Stimulated activated CD4-positive, alpha-beta T cell treated with anti-CD3 and anti-CD28 coated beads, Interleukin-1b, Interleukin-23, amount 100 ng/mL, for 24 hours (primary cell): Measurements from ENCODE around the gene DRD2.

Source experiments
- DNase-seq, 4 experiments: peaks; one replicate each; pipeline ENCODE4 v3.0.0-alpha.2; 2020; ENCODE audit warnings: low read depth in 4 of 4, low spot score in 1 of 4

The DRD2 gene

GRCh38 chr11:113405724-113406478 lies 69.3 kb downstream of the DRD2 start:
- DNase-seq = no peak

GRCh38 chr11:113404859-113405430 lies 70.3 kb downstream of the DRD2 start:
- no peak for DNase-seq

DNA sequence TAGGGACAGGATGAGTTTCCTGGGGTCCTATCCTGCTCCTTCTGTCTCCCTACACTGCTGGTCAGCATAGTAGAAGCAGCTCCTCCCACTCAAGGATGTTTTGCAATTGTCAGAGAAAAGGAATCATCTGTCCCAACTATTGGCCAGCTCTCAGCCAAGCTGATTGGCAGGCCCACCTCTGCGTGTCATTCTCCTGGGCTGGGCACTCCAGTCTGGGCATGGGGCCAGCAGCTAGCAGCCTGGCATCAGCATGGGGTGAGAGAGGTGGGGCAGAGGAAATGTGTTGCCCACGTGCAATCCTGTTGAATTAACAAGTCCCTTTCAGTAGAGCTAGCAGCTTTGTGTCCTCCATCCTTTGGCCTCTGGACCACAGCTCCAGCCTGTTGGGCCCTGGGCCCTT lies 73.5 kb downstream of the DRD2 start:
- no peak for DNase-seq

DNA sequence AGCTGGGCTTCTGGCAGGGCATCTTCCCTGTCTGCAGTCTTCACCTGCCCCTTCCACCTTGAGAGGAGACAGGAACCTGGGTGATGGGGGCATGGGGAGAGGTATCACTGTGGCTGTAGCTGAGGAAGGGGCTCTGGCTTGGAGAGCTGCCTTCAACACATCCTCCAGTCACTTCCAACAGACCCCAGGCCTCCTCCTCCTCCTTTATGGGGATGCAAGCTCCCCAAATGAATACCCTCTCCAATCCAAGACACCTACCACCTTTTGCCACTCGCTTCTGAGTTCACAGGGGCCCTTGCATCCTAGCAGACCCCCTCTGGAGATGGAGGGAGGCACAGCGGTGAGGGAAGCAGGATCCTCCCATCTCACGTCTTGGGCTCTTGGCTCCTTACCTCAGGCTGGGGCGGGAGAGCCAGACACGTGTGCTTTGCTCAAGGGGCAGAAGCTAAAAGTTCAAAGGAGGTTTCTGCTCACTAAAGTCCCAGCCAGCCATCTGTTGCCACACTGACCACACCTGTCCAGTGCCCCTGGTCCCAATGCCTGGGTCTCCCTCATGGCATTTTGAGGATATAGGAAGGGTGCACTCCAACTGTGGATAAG lies 74.5 kb downstream of the DRD2 start:
- DNase-seq = no peak

- no peak for DNase-seq
Observed at GRCh38 chr11:113398669-113399430, 76.3 kb downstream of the DRD2 start.

DNA sequence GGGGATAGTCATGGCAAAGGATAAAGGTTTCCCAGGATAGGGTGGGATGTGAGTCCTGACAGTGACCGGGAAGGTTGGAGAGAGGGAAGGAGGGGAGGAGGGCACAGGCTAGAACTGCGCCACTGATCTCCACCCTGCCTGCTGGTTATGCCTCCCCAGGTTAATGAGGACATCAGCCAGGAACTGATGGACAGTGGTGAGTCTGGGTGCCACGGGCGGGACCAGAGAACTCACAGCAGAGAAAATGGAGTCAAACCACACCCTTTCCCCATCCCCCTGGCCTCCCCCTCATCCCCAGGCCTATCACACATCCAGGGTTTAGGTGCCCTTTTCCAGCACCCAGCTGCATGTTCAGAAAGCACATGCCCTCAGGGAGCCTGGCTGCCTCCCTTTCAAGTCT lies 77.4 kb downstream of the DRD2 start:
- DNase-seq = no peak

GRCh38 chr11:113397212-113397611 lies 78.0 kb downstream of the DRD2 start:
- DNase-seq = no peak

DNA sequence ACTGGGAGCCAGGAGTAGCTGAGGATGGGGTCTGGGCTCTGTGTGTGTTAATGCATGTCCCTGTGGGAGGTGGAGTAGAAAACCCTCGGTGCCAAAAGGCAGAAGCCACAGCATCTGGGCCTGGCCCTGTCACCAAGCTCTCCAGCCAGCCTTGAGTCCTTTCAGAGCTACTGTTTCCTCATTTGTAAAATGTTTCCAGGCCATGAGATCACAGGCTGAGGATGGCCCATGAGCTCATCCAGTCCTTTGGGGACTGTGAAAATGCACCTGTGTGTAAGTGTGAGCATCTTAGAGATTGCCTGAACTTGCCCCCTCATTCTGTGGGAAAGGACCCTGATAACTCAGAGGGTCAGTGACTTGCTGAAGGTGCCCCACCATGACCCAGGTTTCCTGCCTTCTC lies 78.5 kb downstream of the DRD2 start:
- DNase-seq = no peak

DNA sequence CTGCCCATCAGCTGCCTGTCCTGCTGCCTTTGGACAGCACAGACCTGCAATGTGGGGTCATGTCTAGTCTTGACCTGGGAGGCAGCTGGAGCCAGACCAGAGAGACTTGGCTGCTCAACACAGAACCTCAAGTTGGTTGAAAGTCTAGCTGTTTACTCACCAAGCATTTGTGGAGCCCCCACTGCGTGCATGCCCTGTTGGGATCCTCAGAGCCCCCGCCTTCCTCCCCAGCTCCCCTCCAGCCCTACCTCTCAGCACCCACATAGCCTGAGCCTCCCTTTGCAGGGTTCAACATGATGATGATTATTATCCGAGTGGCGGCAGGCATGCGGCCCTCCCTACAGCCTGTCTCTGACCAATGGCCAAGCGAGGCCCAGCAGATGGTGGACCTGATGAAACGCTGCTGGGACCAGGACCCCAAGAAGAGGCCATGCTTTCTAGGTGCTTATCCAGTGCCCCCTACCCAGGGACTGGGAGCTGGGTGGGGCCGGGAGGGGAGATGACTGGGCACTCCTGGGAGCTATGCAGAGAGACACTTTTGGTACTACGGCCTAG lies 79.3 kb downstream of the DRD2 start:
- DNase-seq = no peak

- no peak for DNase-seq
Observed at GRCh38 chr11:113394919-113395318, 80.3 kb downstream of the DRD2 start.

DNA sequence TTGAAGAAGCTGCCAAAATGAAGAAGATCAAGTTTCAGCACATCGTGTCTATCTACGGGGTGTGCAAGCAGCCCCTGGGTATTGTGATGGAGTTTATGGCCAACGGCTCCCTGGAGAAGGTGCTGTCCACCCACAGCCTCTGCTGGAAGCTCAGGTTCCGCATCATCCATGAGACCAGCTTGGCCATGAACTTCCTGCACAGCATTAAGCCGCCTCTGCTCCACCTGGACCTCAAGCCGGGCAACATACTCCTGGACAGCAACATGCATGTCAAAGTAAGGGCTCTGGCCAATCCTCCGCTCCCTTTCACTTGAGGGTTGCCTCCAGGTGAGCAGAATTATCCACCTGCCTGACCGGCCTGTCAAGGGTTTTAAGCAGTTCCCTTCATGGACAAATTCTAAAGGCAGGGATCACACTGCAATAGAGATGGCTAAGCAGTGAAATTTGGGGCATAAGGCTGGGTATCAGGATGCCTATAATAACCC lies 81.7 kb downstream of the DRD2 start:
- no peak for DNase-seq

DNA sequence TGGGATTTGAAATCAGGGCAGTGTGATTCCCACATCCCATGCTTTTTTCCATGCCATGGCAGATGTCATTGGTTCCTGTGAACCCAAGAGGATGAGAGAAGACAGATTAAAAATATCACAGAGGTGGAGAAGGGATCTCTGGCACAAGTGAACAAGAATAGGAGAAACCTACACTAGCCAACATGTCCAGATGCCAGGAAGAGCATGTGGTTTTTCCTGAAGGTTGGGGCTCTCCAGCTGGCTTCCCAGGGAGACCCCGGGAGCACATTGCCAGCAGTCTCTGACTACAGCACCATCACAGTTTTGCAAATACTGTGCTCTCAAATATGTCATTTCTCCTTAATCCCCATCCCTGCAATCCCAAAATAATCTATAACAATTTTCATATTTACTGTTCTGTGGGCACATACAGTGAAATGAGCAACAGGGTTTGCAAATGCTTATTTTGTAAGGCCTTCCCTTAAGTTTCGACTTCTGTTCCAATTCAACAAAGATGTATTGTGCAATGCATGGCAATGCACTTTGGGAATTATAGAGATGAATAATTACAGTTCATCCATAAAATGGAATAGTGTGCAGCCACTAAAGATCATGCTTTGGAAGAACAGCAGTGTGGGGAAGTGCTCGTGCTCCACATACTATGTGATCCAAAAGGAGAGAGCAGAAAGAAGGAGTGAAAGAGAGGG lies 82.8 kb downstream of the DRD2 start:
- DNase-seq = no peak

- DNase-seq = no peak
Observed at GRCh38 chr11:113389272-113389671, 85.9 kb downstream of the DRD2 start.

GRCh38 chr11:113387605-113388211 lies 87.5 kb downstream of the DRD2 start, which contains the start of gene ANKK1:
Gene ANKK1 (plus strand): TSS chr11:113387779. CDS start chr11:113387885, 106 bp downstream.
- DNase-seq = no peak

GRCh38 chr11:113386866-113387265 lies 88.3 kb downstream of the DRD2 start:
- no peak for DNase-seq

DNA sequence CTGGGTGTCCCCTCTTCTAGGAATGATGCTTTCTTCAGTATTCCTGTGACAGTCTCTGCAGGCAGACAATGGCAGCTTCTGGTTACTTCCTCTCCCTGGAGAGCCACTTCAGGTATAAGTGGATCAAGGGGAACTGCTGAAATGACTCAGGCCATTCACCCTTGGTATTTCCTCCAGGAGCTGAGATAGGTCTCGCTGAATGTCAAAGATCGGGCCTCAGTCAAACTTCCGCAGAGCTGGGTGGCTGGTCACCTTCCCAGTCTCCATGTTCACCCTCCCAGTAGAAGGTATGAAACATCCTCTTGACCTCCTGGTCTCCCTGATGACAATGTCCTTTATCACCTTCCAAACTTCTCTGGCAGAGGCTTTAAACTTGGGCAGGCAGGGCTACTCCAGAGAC lies 89.4 kb downstream of the DRD2 start:
- DNase-seq = no peak

- no peak for DNase-seq
Observed at GRCh38 chr11:113384551-113384950, 90.6 kb downstream of the DRD2 start.

- DNase-seq = no peak
Observed at GRCh38 chr11:113382121-113382520, 93.1 kb downstream of the DRD2 start.

- DNase-seq = no peak
Observed at GRCh38 chr11:113378692-113379091, 96.5 kb downstream of the DRD2 start.

- no peak for DNase-seq
Observed at GRCh38 chr11:113377681-113378412, 97.4 kb downstream of the DRD2 start.
